Osteoblast (primary cell): Measurements from ENCODE around the gene MAGI1. TPM values are rescaled to one million over a fixed set of nuclear protein-coding genes. Genes with fewer than 3 reads are reported as not detected.

Experiments
- DNase-seq: peaks from one replicate; pipeline ENCODE4 v3.0.0; 2011; ENCODE audit warnings: low spot score, mixed read lengths; ENCODE audit not compliant: insufficient read length; ENCODE audit errors: missing footprints
- H2AFZ ChIP-seq: 2 replicates; pipeline ENCODE4 v1.6.0; 2011; ENCODE audit warnings: mild to moderate bottlenecking, low read length
- H3K27ac ChIP-seq: 2 replicates; pipeline ENCODE4 v1.5.1; 2011; ENCODE audit warnings: mild to moderate bottlenecking, low read depth, low read length, moderate library complexity
- H3K27me3 ChIP-seq: 2 replicates; pipeline ENCODE4 v1.6.0; 2012; ENCODE audit warnings: mild to moderate bottlenecking, control low read depth, inconsistent platforms, low read length, moderate library complexity; ENCODE audit not compliant: insufficient read depth
- H3K36me3 ChIP-seq: 2 replicates; pipeline ENCODE4 v1.5.1; 2011; ENCODE audit warnings: mild to moderate bottlenecking, low read length, control low read depth, moderate library complexity; ENCODE audit not compliant: insufficient read depth
- H3K4me1 ChIP-seq: 2 replicates; pipeline ENCODE4 v1.5.1; 2011; ENCODE audit warnings: mild to moderate bottlenecking, low read length, control low read depth, moderate library complexity; ENCODE audit not compliant: insufficient read depth
- H3K4me2 ChIP-seq: 2 replicates; pipeline ENCODE4 v1.6.0; 2011; ENCODE audit warnings: mild to moderate bottlenecking, low read length; ENCODE audit not compliant: insufficient read depth
- H3K4me3 ChIP-seq: fragments of 200-600 bp; sonication (generic); 3 replicates; pipeline ENCODE4 v1.5.1; 2012; ENCODE audit warnings: mild to moderate bottlenecking, low read length, inconsistent platforms; ENCODE audit not compliant: insufficient read depth
- H3K79me2 ChIP-seq: 2 replicates; pipeline ENCODE4 v1.6.0; 2012; ENCODE audit warnings: mild to moderate bottlenecking, low read length, control low read depth, inconsistent platforms; ENCODE audit not compliant: insufficient read depth
- H3K9me3 ChIP-seq: 2 replicates; pipeline ENCODE4 v1.5.1; 2011; ENCODE audit warnings: low read depth, low read length, control low read depth
- H4K20me1 ChIP-seq: 2 replicates; pipeline ENCODE4 v1.6.0; 2012; ENCODE audit warnings: mild to moderate bottlenecking, low read length, control low read depth; ENCODE audit not compliant: insufficient read depth
- CTCF ChIP-seq: IDR thresholded peaks from 2 replicates; pipeline ENCODE4 v1.5.1; 2011; ENCODE audit warnings: mild to moderate bottlenecking, low read depth, low read length, moderate library complexity; ENCODE audit errors: extremely low read depth
- total RNA-seq: library from RNA; depleted of rRNA; stranded (reverse); fragments of >200 nt; gene quantifications from 2 replicates; pipeline ENCODE4 v1.2.3, GENCODE V29; 2012

The MAGI1 gene
- total RNA-seq, 1 donor, result 66.6 TPM

- Histone ChIP-seq H3K27ac (no peak overlapping the region), H3K36me3 (no peaks in the 10 kb centered on the region), H3K4me1 (peaks cover 41% of the 10 kb centered on the region), H3K27me3 (no peaks in the 10 kb centered on the region), H4K20me1 (peaks cover 3% of the 10 kb centered on the region), H3K79me2 (peaks cover 32% of the 10 kb centered on the region), H3K4me2 (no peak overlapping the region), H2AFZ (no peak overlapping the region), H3K4me3 (no peak overlapping the region), H3K9me3 (no peaks in the 10 kb centered on the region)
- no peak for DNase-seq
- TF ChIP-seq CTCF, result no peak
These were observed 202.7 kb downstream of the MAGI1 start for GRCh38 chr3:65836047-65836446.

- no peak for DNase-seq
- Histone ChIP-seq H2AFZ (no peak overlapping the region), H3K4me3 (peak overlapping the region; percentile 20), H3K79me2 (peaks cover 47% of the 10 kb centered on the region), H3K27me3 (no peaks in the 10 kb centered on the region), H3K9me3 (no peaks in the 10 kb centered on the region), H3K4me2 (peak overlapping the region; percentile 68), H3K36me3 (no peaks in the 10 kb centered on the region), H3K27ac (peak overlapping the region; percentile 55), H4K20me1 (peaks cover 3% of the 10 kb centered on the region), H3K4me1 (peaks cover 60% of the 10 kb centered on the region)
- TF ChIP-seq CTCF, result no peak
These were observed 204.8 kb downstream of the MAGI1 start for GRCh38 chr3:65833761-65834505.

- Histone ChIP-seq H2AFZ (no peak overlapping the region), H3K4me1 (peaks cover 74% of the 10 kb centered on the region), H3K36me3 (no peaks in the 10 kb centered on the region), H4K20me1 (peaks cover 5% of the 10 kb centered on the region), H3K9me3 (no peaks in the 10 kb centered on the region), H3K4me3 (peak overlapping the region; percentile 23), H3K27ac (peak overlapping the region; percentile 62), H3K4me2 (peak overlapping the region; percentile 71), H3K79me2 (peaks cover 54% of the 10 kb centered on the region), H3K27me3 (no peaks in the 10 kb centered on the region)
- TF ChIP-seq CTCF, result no peak
- DNase-seq, result no peak
These were observed 206.8 kb downstream of the MAGI1 start for GRCh38 chr3:65831733-65832425.
